Activated gamma-delta T cell (primary cell): ENCODE results near the gene PPP2R2C.

Experiments used
- DNase-seq: peaks from one replicate; lab custom pipeline; 2025; lab: John Stamatoyannopoulos, UW

Gene PPP2R2C

GRCh38 chr4:6329478-6330383 is 142.7 kb downstream of the PPP2R2C start:
- DNase-seq = no peak

DNA sequence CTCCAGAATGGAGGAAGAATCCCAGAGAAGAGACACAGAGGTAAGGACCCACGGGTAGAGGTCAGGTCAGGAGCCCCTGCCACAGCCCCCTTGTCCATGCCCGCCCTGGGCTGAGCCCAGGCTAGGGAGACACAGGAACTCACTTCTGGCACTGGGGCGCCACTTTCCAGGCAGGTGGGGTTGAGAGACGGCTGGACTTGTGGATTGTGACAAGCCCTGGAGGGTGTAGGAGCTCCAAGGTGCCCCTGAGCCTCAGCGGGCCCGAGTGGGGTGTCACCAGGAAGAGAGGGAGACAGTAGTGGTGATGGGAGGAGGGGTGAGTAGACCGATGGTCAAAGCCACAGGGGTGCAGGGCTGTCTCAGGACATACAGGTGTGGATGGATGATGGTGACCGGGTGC is 143.9 kb downstream of the PPP2R2C start:
- DNase-seq = no peak

DNA sequence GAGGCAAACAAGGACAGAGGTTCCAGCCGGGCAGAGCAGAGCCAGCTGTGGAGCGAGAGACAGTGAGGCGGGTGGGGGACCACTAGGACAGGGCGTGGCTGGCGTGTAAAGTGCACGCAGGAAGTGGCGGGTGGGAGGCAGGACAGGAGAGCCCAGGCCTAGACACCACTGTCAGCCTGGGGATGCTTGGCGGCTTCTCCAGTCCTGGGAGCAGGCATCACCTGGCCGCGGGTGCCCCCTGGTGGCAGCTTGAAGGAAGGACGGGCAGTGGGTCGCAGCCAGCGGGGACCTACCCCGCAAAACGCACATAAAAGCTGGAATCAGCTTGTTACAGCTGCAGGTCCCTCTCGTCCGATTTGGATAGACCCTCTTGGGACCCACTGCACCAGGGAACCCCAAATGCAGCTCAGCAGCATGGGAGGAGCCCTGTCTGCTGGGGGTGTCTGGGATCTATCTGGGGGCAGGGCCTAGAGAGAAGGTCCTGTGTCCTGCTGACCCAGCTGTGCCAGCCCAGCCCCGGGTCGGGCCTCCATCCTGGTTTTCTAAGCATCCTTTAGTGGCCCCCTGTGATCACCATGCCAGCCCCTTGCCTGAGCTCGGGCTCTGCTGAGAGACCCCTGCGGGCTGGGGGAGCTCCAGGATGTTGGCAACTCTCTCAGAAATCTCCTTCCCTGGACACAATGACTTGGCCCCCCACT is 145.0 kb downstream of the PPP2R2C start:
- peak; percentile 56 for DNase-seq

DNA sequence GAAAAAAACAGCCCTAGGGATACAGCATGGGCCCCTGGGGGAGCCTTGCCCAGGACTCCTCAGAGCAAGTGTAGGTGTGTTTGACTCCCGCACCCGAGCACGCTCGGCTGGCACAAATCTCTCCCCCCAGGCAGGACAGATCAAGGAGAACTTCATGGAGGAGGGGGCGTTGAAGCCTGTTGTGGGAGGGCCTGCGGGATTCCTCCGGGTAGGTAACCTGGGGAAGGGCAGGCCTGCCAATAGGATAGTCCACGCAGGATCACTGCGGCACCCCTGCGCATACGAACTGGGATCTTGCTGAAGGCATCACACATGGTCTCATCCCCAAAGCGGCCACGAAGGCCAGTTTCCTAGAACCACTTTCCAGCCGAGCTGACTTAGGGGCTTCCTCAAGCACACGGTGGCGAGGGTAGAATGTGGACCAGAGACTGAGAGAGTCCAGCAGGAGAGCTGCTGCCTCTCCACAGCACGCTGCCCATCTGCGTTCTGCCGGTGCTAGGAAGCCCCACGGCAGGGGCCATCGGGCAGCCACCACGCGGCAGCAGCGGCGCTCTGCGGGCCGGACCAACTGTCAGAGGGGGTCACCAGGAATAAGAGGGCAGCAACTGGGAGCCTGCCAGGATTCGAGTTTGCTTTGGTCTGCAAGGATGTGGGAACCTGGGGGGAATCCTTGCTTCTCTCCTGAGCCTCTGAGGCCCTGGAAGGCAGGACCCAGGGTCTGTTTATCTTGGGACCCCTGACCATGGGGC is 145.9 kb downstream of the PPP2R2C start:
- DNase-seq = no peak

- no peak for DNase-seq
Measured at GRCh38 chr4:6325788-6326290, 146.6 kb downstream of the PPP2R2C start.

- DNase-seq = no peak
Measured at GRCh38 chr4:6324999-6325787, 147.2 kb downstream of the PPP2R2C start.

- DNase-seq = no peak
Measured at GRCh38 chr4:6324461-6324998, 147.9 kb downstream of the PPP2R2C start.

DNA sequence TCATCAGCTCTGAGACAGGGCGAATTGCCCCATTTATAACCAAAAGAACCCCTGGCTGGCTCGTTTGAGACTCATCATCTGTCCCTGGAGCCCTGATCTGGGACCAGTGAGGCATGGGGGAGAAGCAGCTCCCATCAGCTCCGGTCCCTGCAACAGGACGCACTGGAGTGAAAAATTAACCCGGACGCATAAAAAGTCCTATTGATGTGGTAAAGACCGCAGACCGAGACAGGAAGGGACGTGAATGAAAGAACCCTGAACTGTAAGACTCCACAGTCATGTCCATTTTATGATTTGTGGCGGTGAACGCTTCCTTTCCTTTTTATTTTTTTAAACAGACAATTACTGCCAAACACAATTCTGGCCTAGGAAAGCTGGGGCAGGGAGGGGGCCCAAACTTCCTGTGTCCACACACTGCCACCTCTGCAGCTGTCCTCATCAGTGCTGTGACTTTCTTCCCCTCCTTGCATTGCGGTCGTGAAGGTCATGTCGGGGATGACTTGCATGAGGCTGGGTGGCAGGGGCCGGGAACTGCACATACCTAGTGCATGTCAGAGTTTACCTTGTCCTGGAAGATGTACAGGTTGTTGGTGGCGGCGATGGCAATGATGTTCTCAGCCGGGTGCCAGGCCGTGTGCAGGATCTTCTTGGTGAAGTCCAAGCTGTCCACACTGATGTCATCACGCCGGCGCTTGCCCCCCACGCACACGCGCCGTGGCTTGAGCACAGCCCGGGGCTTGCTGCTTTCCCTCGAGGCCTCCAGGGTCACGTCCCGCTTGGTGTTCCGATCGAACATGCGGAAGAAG is 149.4 kb downstream of the PPP2R2C start:
- no peak for DNase-seq

DNA sequence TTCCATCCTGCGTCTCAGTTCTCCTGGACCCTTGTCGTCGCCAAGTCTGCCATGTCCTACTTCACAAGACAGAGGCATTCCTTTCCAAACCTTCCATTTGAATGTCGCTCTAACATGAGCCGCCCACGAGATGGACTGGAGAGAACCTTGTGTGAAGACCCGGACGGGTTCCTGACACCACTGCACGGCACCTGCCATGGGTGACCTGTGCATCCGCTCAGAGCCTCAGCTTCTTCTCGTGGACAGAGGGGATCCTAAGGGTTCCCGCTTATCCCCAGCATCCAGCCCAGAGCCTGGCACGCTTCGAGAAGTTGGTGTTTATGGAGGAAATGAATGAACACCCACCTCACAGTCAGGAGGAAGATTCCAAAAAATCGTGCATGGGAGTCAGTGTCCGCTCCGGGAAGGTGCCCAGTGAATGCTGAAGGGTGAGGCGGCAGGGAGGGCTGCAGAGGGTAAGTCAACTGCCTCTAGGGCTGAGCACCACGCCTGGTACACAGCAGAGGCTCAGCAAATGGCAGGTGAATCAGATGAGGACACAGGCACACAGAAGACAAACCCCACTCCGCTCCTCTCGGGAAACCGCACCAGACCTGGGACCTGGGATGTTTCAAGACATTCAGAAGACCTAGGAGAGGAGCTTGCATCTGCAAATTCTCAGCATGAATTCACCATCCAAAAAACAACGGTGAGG is 150.2 kb downstream of the PPP2R2C start:
- DNase-seq = no peak

GRCh38 chr4:6321361-6321760 is 151.1 kb downstream of the PPP2R2C start:
- no peak for DNase-seq

DNA sequence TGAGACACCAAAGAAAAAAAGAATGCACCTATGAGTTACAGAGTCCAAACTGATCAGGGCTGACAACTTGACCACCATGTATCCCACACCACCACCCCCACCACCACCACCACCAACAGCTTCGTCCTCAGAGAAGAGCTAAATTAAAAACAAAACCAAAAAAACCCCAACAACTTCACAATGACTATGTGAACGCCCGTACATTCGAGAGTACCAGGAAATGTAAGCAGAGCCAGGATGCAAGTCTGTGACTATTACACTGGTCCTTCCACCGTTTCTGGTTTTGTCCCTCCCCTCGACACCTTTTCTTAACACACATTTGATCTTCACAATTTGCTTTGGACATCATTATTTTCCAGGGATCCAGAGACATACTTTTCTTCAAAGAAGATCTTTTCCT is 151.8 kb downstream of the PPP2R2C start:
- DNase-seq = no peak

GRCh38 chr4:6319530-6320150 is 152.8 kb downstream of the PPP2R2C start:
- no peak for DNase-seq

GRCh38 chr4:6318206-6318605 is 154.2 kb downstream of the PPP2R2C start:
- no peak for DNase-seq

DNA sequence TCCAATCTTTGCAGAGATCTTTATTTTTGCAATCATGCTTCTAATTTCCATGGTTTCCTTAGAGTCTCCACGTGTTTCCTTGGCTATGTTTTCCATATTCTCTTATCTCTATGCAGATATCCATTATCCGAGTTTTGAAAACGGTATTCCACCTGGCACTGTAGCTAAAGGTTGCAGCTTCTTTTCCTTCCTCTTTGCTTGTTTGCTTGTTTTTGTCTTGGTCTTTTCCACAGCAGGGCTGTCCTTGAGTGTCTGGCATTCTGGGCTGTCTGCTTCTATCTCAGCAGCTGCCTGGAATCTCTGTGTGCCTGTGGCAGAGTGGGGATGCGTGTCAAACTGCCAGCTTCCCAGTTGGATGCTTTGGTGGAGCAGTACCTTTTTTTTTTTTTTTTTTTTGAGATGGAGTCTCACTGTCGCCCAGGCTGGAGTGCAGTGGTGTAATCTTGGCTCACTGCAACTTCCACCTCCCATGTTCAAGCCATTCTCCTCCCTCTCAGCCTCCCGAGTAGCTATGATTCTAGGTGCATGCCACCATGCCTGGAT is 155.9 kb downstream of the PPP2R2C start:
- DNase-seq = no peak

GRCh38 chr4:6313216-6313615 is 159.2 kb downstream of the PPP2R2C start:
- no peak for DNase-seq

DNA sequence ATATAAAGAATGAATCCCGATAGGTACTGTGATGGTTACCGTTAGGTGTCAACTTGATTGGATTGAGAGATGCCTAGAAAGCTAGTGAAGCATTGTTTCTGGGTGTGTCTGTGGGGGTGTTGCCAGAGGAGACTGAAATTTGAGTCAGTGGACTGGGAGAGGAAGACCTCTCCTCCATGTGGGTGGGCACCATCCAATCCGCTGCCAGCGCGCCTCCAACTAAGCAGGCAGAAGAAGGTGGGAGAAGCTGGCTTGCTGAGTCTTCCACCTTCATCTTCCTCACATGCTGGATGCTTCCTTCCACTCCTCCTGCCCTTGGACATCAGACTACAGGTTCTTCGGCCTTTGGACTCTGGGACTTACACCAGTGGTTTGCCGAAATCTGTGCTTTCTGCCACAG is 162.6 kb downstream of the PPP2R2C start:
- no peak for DNase-seq

- peak; percentile 28 for DNase-seq
Measured at GRCh38 chr4:6308899-6309643, 163.3 kb downstream of the PPP2R2C start.

GRCh38 chr4:6307891-6308290 is 164.5 kb downstream of the PPP2R2C start:
- no peak for DNase-seq
